GOT3 (cell line): Measurements from ENCODE around the gene LCLAT1.

ENCODE experiments used
- DNase-seq: peaks from one replicate; lab custom pipeline; 2025; ENCODE audit warnings: mixed read lengths; lab: John Stamatoyannopoulos, UW

LCLAT1 gene

DNA sequence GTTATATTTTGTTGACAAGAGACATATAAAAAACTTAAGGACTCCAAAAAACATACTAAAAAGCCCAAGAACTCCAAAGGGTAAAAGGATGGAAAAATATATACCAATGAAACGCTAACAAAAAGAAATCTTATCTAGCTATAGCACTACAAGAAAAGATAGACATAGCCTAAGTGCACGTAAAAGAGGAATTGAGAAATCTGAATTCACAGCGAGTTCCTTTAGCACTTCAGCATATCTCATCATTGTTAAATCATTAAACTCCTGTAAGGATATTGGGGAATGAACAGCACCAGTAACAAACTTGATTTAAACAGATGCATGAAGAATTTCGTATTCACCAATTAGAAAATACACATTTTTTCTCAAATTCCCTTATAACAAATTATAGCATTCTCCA lies 226.1 kb downstream of the LCLAT1 start:
- no peak for DNase-seq

DNA sequence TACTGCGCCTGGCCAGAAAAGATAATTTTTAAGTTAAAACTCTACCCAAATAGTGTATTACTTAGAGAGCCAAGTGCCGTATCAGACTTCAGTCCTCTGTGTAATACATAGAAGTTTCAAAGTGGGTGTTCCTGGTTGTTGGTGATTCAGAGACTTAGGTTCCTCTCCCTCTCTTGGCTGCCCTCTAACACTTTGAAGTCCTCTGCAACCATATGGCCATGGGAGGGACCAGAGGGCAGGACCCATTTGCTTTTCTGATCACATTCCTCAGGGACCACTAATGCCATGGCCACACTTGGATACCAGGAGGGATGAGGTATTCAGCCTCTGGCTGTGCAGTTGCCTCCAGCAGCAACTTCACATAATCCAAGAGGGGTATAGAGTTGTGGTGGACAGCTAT lies 228.7 kb downstream of the LCLAT1 start:
- DNase-seq = no peak

DNA sequence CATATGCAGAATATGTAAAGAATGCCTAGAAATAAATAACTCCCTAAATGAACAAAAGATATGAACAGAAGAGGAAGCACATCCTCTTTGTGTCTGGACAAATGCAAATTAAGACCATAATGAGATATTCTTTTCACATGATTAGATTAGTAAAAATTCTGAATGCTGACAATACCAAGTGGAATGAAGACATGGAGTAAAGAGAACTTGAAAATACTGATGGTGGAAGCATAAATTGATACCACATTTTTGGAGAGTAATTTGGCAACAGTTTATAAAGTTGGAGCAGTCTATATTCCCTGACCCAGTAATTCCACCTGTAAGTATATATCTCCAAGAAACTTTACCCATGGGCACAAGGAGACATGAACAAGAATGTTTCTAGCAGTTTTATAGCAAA lies 230.2 kb downstream of the LCLAT1 start:
- DNase-seq = no peak

DNA sequence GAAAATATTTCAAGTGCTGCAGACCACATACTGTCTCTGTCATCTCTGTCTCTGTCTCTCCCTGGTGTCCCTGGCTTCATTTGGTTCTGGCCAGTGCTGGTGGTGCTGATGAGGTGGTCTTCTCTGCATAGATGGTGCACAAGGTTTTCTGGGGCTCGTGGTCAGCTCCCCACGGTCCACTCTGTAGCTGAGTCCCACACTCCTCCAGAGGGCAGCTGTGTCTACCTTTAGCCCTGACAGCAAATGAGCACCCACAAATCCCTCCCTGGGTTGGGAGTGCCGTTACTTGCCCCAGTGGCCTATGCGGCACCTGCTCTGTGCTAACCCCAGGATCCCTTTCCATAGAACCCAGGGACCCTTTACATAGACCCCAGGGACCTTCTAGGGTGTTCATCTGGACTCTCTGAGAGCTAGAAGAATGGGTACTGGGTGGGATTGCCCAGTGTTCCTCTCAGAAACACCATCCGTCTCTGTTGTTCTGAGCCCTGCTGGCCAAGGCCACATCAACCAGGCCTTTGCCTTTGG lies 230.9 kb downstream of the LCLAT1 start:
- no peak for DNase-seq

DNA sequence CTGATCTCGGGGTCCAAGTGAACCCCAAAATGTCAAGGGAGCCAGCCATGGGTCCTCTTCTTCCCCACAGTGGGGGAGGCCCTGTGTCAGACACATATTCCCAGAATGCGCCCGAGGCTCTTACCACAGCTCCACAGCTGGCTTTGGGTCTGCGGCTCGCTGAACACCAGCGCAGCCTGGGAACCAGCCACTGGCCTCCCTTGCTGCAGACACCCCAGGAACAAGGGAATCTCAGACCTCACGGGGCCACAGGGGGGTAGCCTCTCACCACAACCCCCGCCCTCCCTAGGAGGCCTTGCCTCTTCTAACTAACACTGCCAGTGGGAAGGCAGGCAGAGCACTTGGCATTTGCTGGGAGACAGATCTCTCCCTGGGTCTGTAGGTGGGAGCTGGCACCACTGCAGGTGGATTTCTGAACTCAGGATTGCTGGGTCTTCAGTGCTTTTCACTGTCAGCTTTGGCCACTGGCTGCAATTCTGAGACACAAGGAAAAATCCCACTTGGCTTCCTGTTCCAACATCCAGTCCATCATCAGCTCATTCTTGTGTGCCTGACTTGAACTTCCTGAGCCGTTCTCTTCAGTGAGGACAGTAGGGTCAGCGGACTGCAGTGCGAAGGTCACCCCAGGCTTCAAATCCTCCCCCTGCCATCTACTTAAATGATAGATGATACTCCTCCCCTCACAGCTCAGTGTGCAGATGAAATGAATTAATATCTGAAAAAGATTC lies 231.5 kb downstream of the LCLAT1 start:
- no peak for DNase-seq

DNA sequence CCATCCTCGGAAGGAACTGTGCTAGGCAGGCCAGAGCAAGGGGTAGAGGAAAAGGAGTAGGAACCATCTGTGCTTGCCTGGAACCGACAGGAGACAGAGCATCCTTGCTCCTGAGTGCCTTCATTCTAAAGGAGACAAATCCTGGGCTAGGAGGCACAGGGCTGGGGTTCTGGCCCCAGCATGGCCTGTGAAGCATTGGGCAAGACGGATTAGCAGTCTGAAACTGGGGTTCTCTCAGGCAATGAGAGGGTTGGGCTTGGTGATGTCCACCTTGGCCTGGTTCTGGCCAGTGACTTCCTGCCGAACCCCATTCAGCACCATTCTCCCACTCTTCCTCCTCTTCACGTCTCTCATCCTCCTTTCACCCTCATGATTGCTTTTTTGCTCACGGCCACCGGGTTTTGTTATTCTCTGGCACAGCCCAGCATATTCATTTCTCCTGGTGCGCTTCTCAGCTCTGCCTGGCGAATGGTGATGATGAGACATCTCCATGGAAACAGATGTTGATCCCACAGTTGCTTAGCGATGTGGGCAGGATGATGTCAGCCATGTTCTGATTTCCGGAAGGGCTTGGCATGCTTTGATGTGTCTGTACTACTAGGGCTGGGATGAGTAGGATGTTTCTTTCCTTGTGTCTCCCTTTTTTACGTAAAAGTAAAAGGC lies 232.5 kb downstream of the LCLAT1 start:
- DNase-seq = no peak

DNA sequence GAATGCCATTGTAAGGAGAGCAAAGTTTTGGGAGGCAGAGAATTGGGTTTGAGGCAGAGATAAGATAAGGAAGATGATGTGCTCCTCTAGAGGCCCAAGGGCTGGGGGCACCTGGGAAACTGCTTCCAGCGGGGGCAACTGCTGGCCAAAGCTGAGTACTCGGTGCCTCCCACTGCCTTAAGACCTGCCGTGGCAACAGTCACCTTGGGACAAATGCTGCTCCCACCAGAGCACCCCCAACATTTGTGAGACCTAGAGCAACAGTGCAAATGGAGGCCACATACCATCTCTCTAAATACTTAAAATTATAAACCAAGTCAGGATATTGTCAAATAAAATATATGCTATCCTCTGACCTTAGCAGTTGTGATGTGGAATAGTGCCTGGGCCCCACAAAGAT lies 233.1 kb downstream of the LCLAT1 start:
- no peak for DNase-seq

DNA sequence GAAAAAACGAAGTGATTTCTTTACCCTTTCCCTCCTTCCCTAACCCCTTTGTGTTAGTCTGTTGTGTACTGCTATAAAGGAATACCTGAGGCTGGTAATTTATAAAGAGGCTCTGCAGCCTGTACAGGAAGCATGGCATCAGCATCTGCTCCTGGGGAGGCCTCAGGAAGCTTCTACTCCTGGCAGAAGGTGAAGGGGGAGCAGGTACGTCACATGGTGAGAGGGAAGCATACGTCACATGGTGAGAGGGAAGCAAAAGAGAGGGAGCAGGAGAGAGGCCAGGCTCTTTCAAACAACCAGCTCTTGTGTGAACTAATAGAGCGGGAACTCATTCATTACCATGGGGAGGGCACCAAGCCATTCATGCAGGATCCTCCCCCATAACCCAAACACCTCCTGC lies 234.0 kb downstream of the LCLAT1 start:
- no peak for DNase-seq

DNA sequence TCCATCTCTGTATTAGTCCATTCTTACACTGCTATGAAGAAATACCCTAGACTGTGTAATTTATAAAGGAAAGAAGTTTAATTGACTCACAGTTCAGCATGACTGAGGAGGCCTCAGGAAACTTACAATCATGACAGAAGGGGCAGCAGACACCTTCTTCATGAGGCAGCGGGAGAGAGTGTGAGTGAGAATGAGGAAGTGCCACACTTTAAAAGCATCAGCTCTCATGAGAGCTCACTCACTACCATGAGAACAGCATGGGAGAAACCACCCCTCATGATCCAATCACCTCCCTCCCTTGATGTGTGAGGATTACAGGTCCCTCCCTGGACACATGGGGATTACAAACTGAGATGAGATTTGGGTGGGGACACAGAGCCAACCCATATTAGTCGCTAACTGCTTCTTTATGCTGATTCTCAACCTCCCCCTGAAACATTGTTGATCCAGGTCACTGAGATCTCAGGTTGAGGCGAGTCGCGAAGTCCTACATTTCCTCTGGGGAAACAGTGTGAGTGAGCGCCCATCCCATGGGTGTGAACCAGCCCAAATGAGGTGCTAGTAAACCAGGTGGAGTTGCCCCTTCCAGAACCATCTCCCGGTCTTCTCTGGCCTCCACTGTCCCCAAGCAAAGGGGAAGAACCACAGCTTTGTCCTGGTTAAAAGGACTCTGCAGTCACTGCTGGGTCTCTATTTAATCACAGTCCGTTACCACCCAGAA lies 236.3 kb downstream of the LCLAT1 start:
- DNase-seq = no peak

DNA sequence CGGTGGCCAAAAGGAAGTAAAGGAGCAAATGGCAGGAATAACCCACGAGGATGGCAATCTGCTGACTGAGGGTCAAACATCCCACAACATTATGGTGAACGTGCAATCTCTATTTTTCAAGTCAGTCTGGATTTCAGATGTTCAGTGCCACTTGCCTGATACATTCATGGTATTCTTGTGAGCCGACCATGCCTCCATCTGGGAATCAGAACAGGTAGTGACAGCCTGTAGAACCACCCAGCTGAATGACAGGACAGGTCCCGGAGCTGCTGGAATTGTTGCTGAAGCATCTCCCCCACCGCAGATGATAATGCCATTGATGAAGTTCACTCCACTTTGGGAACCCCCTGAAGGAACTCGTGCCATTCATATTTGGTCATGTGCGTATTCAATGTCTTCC lies 237.0 kb downstream of the LCLAT1 start:
- no peak for DNase-seq

DNA sequence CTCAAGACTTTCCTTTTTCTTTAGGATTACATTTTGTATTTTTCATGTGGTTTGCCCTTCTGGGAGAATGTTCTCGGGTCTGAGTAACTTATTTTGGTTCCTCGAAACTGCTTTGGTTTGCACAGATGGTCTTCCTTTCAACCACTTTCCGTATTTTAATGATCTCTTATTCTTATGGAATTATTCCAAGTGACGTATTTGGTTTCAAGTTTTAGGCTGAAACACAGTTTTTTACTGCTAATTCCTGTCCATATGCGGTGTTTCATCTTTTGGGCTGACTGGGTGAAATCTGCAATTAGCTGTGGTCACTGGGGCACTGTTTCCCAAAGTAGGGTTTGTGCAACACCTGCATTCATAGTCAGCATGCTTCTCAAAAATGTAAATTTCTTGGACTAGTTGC lies 237.5 kb downstream of the LCLAT1 start:
- DNase-seq = no peak

DNA sequence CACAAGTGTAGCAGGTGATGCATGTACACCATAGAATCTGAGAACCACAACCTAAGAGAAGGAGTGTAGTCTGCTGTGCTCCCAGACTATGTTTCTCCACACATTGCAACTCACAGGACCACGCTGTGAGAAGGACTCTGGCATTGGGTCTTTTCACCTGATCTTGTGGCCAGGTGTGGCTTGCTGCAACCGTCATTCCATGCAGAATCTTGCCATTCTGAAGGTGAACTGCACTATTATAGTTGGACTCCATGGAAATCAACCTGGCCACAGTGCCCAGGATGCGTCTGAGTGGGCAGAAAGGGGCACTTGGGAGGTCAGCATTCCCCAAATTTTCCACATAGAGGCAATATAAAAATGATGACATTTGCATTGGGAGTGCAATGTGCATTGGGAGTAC lies 237.9 kb downstream of the LCLAT1 start:
- no peak for DNase-seq

DNA sequence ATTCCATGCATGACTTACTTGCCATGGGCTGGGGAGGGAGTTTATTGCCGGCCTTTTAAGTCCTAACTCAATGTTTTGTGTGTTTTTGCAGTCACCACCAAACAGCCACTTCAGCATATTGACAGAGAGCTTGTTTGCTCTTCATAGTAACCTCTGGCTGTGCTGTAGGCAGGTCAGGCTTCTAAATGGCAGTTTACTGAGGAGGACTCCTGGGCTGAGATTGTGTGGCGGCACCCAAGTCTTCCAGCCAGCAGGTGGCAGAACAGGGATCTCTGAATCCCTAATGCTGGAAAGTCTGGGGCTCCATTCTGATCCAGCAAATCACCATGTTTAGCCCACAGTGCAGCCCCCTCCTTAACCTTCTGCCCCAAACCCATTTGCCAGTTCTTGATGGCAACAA lies 239.0 kb downstream of the LCLAT1 start:
- DNase-seq = no peak

DNA sequence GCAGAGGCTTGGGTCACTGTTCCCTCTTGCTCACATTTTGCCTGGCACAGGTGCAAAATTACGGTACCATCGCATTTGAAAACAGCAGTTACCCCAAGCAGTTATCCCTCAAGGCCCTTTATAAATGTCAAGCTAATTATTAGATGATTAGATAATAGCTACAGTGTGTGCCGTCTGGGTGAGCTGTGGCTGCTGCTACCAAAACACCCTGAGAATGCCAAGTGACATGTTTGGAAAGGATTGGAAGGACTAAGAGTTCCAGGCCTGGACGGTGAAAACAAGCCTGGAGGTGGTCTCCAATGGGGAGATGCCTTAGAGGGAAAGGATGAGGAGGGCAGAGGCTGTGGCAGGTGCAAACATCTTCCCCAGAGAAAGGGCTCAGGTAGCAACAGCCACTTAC lies 239.6 kb downstream of the LCLAT1 start:
- DNase-seq = no peak

DNA sequence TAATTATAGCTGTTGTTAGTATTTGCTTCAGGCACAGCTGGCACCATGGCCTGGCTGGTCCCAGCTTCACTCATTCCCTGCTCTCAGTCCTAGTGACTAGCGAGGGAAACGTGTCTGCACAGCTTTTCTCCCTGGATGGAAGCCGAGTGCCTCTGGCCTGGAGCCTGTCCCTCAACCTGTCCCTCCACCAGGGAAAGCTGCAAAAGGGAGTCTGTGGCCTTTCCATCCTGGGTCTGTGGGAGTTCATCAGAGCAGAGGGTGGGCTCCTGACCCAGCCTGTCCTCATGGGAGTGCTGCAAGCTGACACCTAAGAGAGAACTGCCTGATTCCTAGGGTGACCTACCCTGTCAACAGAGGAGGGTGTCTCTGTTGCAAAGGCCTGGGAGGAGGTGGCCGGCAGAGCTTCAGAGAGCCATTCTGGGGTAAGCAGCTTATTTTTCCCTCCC lies 241.9 kb downstream of the LCLAT1 start:
- DNase-seq = no peak

DNA sequence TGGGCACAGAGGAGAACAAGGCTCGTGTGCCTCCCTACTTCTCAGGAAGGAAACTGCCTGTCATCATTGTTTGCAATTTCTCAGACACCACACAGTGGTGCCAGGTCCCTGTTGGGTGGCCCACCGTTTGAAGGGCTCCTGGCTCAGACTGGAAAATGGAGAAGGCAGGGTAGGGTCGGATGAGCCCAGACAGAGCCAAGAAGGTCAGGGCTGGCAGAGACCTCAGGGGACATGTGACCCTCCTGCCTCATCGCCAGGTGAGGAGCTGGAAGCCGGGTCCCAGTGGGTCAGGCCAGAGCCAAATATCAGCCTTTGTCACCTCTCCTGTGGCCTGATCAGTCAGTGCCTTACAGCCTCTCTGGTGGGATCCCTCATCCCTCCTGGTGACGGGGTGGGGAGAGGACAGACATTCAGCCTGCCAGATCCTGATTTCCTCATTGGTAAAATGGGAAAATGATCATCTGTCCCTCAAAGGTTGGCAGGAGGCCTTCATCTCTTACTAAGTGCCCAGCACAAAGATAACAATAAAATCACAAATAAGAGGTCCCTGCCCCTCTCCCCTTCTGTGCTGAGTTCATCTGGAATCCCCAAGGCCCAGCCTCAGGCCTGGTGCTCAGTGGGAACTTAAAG lies 242.6 kb downstream of the LCLAT1 start:
- no peak for DNase-seq

DNA sequence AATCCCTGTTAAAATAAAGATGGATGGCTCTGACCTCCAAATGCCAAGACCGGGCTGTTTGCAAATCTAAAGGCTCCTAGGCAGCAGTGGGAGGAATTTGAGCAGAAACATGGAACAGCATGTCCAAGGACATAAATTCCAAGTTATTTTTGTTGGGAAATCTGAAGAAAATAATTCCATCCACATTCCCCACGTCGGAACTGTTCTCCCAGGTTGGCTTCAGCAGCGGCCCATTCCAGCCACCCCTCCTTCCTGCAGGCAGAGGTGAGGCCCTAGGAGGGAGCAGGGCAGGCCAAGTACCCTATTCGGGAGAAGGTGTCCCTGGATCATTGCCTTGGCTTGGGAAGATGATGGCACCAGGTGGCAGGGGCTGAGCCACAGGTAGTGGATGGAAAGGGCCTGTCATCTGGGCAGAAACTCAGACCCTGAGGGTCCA lies 243.1 kb downstream of the LCLAT1 start:
- DNase-seq = no peak

DNA sequence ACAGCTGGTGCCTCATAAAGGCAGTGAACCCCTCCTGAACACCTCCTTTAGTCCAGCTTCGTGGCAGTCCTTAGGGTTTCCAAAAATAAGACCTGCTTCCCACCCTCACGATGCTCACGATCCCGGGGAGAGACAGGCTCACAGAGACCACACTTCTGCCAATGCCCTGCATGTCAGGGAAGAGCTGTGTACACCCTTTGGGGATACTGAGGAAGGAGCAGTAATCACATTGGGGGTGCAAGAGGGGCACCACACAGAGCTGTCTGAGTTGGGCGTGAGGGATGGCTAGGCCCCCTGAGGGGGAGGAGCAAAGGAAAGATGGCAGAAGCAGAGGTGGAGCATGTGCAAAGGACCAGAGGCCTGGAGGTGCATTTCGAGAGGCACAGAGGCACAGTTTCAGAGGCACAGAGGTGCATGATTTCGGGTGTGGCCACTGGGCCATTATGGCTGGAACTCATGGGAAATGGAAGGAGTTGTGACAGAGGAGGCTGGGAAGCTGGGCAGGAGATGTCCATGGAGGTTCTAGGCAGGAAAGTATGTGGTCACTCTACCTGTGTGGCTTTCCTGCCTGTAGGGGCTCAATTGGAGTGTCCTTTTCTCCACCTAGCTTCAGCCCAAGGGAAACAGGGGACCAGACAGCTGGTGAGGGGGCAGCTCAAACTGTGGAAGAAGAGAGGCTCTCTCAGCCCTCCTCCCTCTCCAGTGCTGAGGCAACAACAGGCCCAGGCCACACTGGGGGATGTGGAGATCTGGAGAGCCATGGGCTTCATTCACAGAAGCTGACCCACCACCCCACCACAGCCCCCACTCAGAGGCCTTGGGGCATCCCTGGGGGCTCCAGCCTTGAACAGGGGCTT lies 244.3 kb downstream of the LCLAT1 start:
- no peak for DNase-seq

DNA sequence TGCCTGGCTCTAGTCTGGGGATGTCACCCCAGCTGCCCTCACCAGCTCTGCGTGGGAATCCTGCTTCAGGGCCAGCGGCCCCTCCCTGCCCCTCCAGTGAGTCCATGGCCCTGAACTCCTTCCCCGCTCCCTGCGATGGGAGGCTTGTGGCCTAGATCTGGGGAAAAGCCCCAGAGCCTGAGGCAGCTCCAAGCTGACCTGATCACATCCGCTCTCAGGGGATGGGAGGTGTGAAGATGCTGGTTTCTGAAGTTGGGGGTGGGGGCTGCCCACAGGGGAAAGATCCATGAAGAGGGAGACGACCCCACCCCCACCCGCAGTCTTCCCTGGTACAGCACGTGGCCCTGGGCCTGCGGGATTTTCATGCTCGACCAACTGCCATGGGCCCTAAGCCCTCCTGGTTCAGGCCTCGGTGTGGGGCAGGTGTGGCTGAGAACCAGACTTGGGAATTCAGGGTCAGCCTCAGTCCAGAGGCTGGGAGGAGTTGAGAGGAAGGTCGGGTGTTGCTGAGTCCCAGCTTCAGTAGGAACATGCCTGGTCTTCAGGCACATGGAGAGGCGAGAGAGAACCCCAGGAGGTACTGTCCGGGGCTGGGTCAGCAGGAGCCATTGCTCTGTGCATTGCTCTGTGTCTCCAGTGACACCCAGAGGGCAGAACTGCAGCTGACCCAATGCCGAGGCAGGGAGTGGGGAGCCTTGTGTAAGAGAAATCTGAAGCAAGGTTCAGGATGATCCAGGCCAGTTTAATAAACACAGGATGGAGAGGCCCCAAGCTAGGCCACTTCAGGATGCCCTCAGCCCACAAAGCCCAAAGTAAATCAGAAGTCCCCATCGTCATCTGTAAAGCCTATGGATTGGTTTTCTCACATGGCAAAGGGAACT lies 245.1 kb downstream of the LCLAT1 start:
- no peak for DNase-seq

DNA sequence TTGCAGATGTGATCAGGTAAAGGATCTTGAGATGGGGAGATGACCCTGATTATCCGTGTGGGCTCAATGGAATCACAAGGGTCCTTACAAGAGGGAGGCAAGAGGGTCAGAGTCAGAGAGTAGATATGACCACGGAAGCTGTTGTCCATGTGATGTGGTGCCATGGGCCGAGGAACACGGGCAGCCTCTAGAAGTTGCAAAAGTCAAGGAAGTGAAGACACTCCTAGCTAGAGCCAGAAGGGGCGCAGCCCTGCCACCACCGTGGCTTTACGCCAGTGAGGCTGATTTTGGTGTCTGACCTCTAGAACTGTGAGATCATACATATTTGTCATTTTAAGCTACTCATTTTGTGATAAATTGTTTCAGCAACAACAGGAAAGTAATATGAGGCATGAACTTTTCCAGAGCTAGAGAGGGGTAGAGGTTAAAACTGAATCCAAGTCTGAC lies 245.8 kb downstream of the LCLAT1 start:
- DNase-seq = no peak
